ENCODE results near the gene TNFRSF12A. TPM values are rescaled to one million over a fixed set of nuclear protein-coding genes. Genes with fewer than 3 reads are reported as not detected.
"Not testable (repeated sequence)": the region's sequence is repeated elsewhere in the genome, so short reads cannot be mapped to it uniquely, and the experiment has no call there.

Gene TNFRSF12A
- total RNA-seq, 1 experiment from 2014 or later, result 62.5 TPM

- H3K4me1 ChIP-seq, result no peaks in the 10 kb centered on the region
- no peak overlapping the region for H3K4me3 ChIP-seq (ENCODE audit: low read depth, low read length)
- POLR2A ChIA-PET, result no interaction called here
- BruUV-seq (replicated peaks), result no TSS peak
- intact Hi-C loops (cut with micrococcal nuclease; ENCODE audit: unreplicated experiment), result no loop called here
- Mint-ChIP-seq H3K27ac (ENCODE audit: unreplicated experiment) (no peak overlapping the region), H3K4me3 (ENCODE audit: unreplicated experiment) (no peak overlapping the region), H3K9me3 (ENCODE audit: unreplicated experiment) (no peaks in the 10 kb centered on the region), H3K36me3 (ENCODE audit: insufficient read depth, unreplicated experiment) (no peaks in the 10 kb centered on the region), H3K27me3 (ENCODE audit: insufficient read depth, unreplicated experiment) (no peaks in the 10 kb centered on the region), H3K4me1 (ENCODE audit: low read depth, unreplicated experiment) (no peaks in the 10 kb centered on the region)
- no peaks in the 10 kb centered on the region for H3K27me3 ChIP-seq (replicated peaks; ENCODE audit: control insufficient read depth, insufficient read depth, low read length)
- no peaks in the 10 kb centered on the region for H3K9me3 ChIP-seq
- DNase-seq, result no peak
- CTCF ChIA-PET, result no interaction called here
- no peaks in the 10 kb centered on the region for H3K36me3 ChIP-seq (ENCODE audit: control insufficient read depth, insufficient read depth, low read length)
- no peak for TF ChIP-seq CTCF (IDR thresholded peaks at IDR 0.05; ENCODE audit: insufficient read depth in 1 of 2, low read depth in 1 of 2, low read length in 1 of 2, severe bottlenecking in 1 of 2, unreplicated experiment in 1 of 2)
Measured at GRCh38 chr16:3051494-3051893, 31.3 kb downstream of the TNFRSF12A start.

GRCh38 chr16:3052571-3053329 lies 32.6 kb downstream of the TNFRSF12A start:
- H3K27ac Mint-ChIP-seq (ENCODE audit: unreplicated experiment); H3K27me3 ChIP-seq (replicated peaks; ENCODE audit: control insufficient read depth, insufficient read depth, low read length); CTCF ChIA-PET; DNase-seq; H3K9me3 Mint-ChIP-seq (ENCODE audit: unreplicated experiment); H3K4me1 Mint-ChIP-seq (ENCODE audit: low read depth, unreplicated experiment); H3K27me3 Mint-ChIP-seq (ENCODE audit: insufficient read depth, unreplicated experiment); H3K9me3 ChIP-seq; H3K36me3 ChIP-seq (ENCODE audit: control insufficient read depth, insufficient read depth, low read length); intact Hi-C loops (cut with micrococcal nuclease; ENCODE audit: unreplicated experiment); POLR2A ChIA-PET; H3K4me3 Mint-ChIP-seq (ENCODE audit: unreplicated experiment); BruUV-seq (replicated peaks); H3K4me1 ChIP-seq; H3K36me3 Mint-ChIP-seq (ENCODE audit: insufficient read depth, unreplicated experiment); H3K4me3 ChIP-seq (ENCODE audit: low read depth, low read length): not testable (repeated sequence)

- H3K27me3 ChIP-seq (replicated peaks; ENCODE audit: control insufficient read depth, insufficient read depth, low read length); BruUV-seq (replicated peaks); H3K27me3 Mint-ChIP-seq (ENCODE audit: insufficient read depth, unreplicated experiment); DNase-seq; POLR2A ChIA-PET; CTCF ChIA-PET; intact Hi-C loops (cut with micrococcal nuclease; ENCODE audit: unreplicated experiment); H3K4me3 Mint-ChIP-seq (ENCODE audit: unreplicated experiment); H3K36me3 ChIP-seq (ENCODE audit: control insufficient read depth, insufficient read depth, low read length); H3K9me3 ChIP-seq; H3K4me1 ChIP-seq; H3K36me3 Mint-ChIP-seq (ENCODE audit: insufficient read depth, unreplicated experiment); H3K4me1 Mint-ChIP-seq (ENCODE audit: low read depth, unreplicated experiment); H3K4me3 ChIP-seq (ENCODE audit: low read depth, low read length); H3K27ac Mint-ChIP-seq (ENCODE audit: unreplicated experiment); H3K9me3 Mint-ChIP-seq (ENCODE audit: unreplicated experiment): not testable (repeated sequence)
Measured at GRCh38 chr16:3053330-3053710, 33.2 kb downstream of the TNFRSF12A start.

- Histone ChIP-seq H3K9me3 (no peaks in the 10 kb centered on the region), H3K4me1 (peaks cover 7% of the 10 kb centered on the region), H3K36me3 (ENCODE audit: control insufficient read depth, insufficient read depth, low read length) (no peaks in the 10 kb centered on the region), H3K4me3 (ENCODE audit: low read depth, low read length) (no peak overlapping the region), H3K27me3 (replicated peaks; ENCODE audit: control insufficient read depth, insufficient read depth, low read length) (no peaks in the 10 kb centered on the region)
- TF ChIP-seq CTCF (IDR thresholded peaks at IDR 0.05; ENCODE audit: insufficient read depth in 1 of 2, low read depth in 1 of 2, low read length in 1 of 2, severe bottlenecking in 1 of 2, unreplicated experiment in 1 of 2), result no peak
- Mint-ChIP-seq H3K9me3 (ENCODE audit: unreplicated experiment) (no peaks in the 10 kb centered on the region), H3K27me3 (ENCODE audit: insufficient read depth, unreplicated experiment) (no peaks in the 10 kb centered on the region), H3K4me1 (ENCODE audit: low read depth, unreplicated experiment) (no peaks in the 10 kb centered on the region), H3K4me3 (ENCODE audit: unreplicated experiment) (no peak overlapping the region), H3K36me3 (ENCODE audit: insufficient read depth, unreplicated experiment) (no peaks in the 10 kb centered on the region), H3K27ac (ENCODE audit: unreplicated experiment) (no peak overlapping the region)
- no TSS peak for BruUV-seq (replicated peaks)
- ChIA-PET CTCF (interaction anchor here (1.1 kb wide), 1 partner anchor 27 kb away, joined by 6 read pairs; no protein-coding TSS in a partner anchor), POLR2A (no interaction called here)
- intact Hi-C loops (cut with micrococcal nuclease; ENCODE audit: unreplicated experiment), result no loop called here
- DNase-seq, result no peak
Measured at GRCh38 chr16:3054965-3055733, 35.0 kb downstream of the TNFRSF12A start.

GRCh38 chr16:3055734-3056115 lies 35.6 kb downstream of the TNFRSF12A start:
- BruUV-seq (replicated peaks); H3K27me3 ChIP-seq (replicated peaks; ENCODE audit: control insufficient read depth, insufficient read depth, low read length); H3K4me3 ChIP-seq (ENCODE audit: low read depth, low read length); H3K27ac Mint-ChIP-seq (ENCODE audit: unreplicated experiment); H3K27me3 Mint-ChIP-seq (ENCODE audit: insufficient read depth, unreplicated experiment); H3K36me3 Mint-ChIP-seq (ENCODE audit: insufficient read depth, unreplicated experiment); H3K9me3 ChIP-seq; DNase-seq; H3K9me3 Mint-ChIP-seq (ENCODE audit: unreplicated experiment); intact Hi-C loops (cut with micrococcal nuclease; ENCODE audit: unreplicated experiment); H3K4me3 Mint-ChIP-seq (ENCODE audit: unreplicated experiment); POLR2A ChIA-PET; H3K4me1 Mint-ChIP-seq (ENCODE audit: low read depth, unreplicated experiment); H3K36me3 ChIP-seq (ENCODE audit: control insufficient read depth, insufficient read depth, low read length): not testable (repeated sequence)
- CTCF ChIA-PET, result interaction anchor here (1.1 kb wide), 1 partner anchor 28 kb away, joined by 6 read pairs; no protein-coding TSS in a partner anchor
- peaks cover 13% of the 10 kb centered on the region for H3K4me1 ChIP-seq

Data from Caco-2 (cell line).